Type B pancreatic cell (in vitro differentiated cells): Measurements from ENCODE around the gene PTBP3. TPM values are rescaled to one million over a fixed set of nuclear protein-coding genes. Genes with fewer than 3 reads are reported as not detected.
A peak's percentile ranks its signal among the peaks of the same experiment; 100 is the strongest.

Source experiments
- DNase-seq: peaks from one replicate; pipeline ENCODE4 v3.0.0; 2021; ENCODE audit warnings: mixed read lengths; ENCODE audit not compliant: unreplicated experiment; ENCODE audit errors: extremely low spot score
- H3K27ac Mint-ChIP-seq: 2 replicates; pipeline ENCODE4 v1.8.0; 2021; ENCODE audit warnings: mild to moderate bottlenecking, mixed read lengths
- H3K27me3 Mint-ChIP-seq: 2 replicates; pipeline ENCODE4 v1.8.0; 2021; ENCODE audit warnings: mixed read lengths
- H3K36me3 Mint-ChIP-seq: 2 replicates; pipeline ENCODE4 v1.8.0; 2021; ENCODE audit warnings: mixed read lengths
- H3K4me1 Mint-ChIP-seq: one replicate; pipeline ENCODE4 v1.8.0; 2021; ENCODE audit warnings: mixed read lengths; ENCODE audit not compliant: unreplicated experiment
- H3K4me3 Mint-ChIP-seq: 2 replicates; pipeline ENCODE4 v1.8.0; 2021; ENCODE audit warnings: mild to moderate bottlenecking, mixed read lengths
- H3K9me3 Mint-ChIP-seq: 2 replicates; pipeline ENCODE4 v1.8.0; 2021; ENCODE audit warnings: mixed read lengths
- CTCF ChIP-seq: fragments of 200-600 bp; sonication (generic); conservative IDR thresholded peaks from 2 replicates; pipeline ENCODE4 v1.5.0; 2021; ENCODE audit warnings: antibody characterized with exemption, mild to moderate bottlenecking
- total RNA-seq: library from RNA; stranded (reverse); gene quantifications from 2 replicates; pipeline ENCODE4 v1.2.1, GENCODE V29; 2021; ENCODE audit warnings: low replicate concordance

Gene PTBP3
- total RNA-seq, 1 donor from 2014 or later, result 78.6 TPM

GRCh38 chr9:112380102-112380824, 46.8 kb upstream of the PTBP3 start, which contains the start of gene HSDL2:
HSDL2 (plus strand) TSS chr9:112380108; CDS start chr9:112380164, 56 bp downstream.
- H3K36me3 Mint-ChIP-seq, result peaks cover 10% of the 10 kb centered on the region
- DNase-seq, result no peak
- H3K4me3 Mint-ChIP-seq, result peak within 1 kb of the TSS; percentile 97
- H3K4me1 Mint-ChIP-seq, result peaks cover 40% of the 10 kb centered on the region
- H3K27me3 Mint-ChIP-seq, result no peaks in the 10 kb centered on the region
- H3K27ac Mint-ChIP-seq, result peak within 1 kb of the TSS; percentile 99
- H3K9me3 Mint-ChIP-seq, result peaks cover 7% of the 10 kb centered on the region
- no peak for TF ChIP-seq CTCF

- peaks cover 38% of the 10 kb centered on the region for H3K4me1 Mint-ChIP-seq
- H3K27me3 Mint-ChIP-seq, result no peaks in the 10 kb centered on the region
- peak; percentile 99 for DNase-seq
- peaks cover 14% of the 10 kb centered on the region for H3K36me3 Mint-ChIP-seq
- peak overlapping the region; percentile 99 for H3K27ac Mint-ChIP-seq
- peaks cover 9% of the 10 kb centered on the region for H3K9me3 Mint-ChIP-seq
- TF ChIP-seq CTCF, result peak; percentile 17
- H3K4me3 Mint-ChIP-seq, result peak overlapping the region; percentile 97
Measured at GRCh38 chr9:112379177-112380101, 46.0 kb upstream of the PTBP3 start.

- Mint-ChIP-seq H3K9me3 (peaks cover 12% of the 10 kb centered on the region), H3K27me3 (no peaks in the 10 kb centered on the region), H3K4me1 (peaks cover 32% of the 10 kb centered on the region), H3K4me3 (peak overlapping the region; percentile 97), H3K27ac (peak overlapping the region; percentile 99), H3K36me3 (peaks cover 16% of the 10 kb centered on the region)
- TF ChIP-seq CTCF, result no peak
- no peak for DNase-seq
Measured at GRCh38 chr9:112378328-112379176, 45.1 kb upstream of the PTBP3 start.

GRCh38 chr9:112377684-112378327, 44.4 kb upstream of the PTBP3 start:
- peaks cover 18% of the 10 kb centered on the region for H3K36me3 Mint-ChIP-seq
- H3K4me1 Mint-ChIP-seq, result peaks cover 26% of the 10 kb centered on the region
- no peaks in the 10 kb centered on the region for H3K27me3 Mint-ChIP-seq
- no peak for DNase-seq
- peak overlapping the region; percentile 97 for H3K4me3 Mint-ChIP-seq
- peaks cover 15% of the 10 kb centered on the region for H3K9me3 Mint-ChIP-seq
- peak overlapping the region; percentile 52 for H3K27ac Mint-ChIP-seq
- no peak for TF ChIP-seq CTCF

GRCh38 chr9:112377087-112377486, 43.7 kb upstream of the PTBP3 start:
- peaks cover 15% of the 10 kb centered on the region for H3K9me3 Mint-ChIP-seq
- H3K36me3 Mint-ChIP-seq, result peaks cover 15% of the 10 kb centered on the region
- no peak overlapping the region for H3K27ac Mint-ChIP-seq
- no peak for TF ChIP-seq CTCF
- no peaks in the 10 kb centered on the region for H3K27me3 Mint-ChIP-seq
- no peak for DNase-seq
- H3K4me1 Mint-ChIP-seq, result peaks cover 20% of the 10 kb centered on the region
- H3K4me3 Mint-ChIP-seq, result no peak overlapping the region
